Putamen (tissue), 1 donor: ENCODE measurements around the gene HES2.
"Not testable (repeated sequence)": the region's sequence is repeated elsewhere in the genome, so short reads cannot be mapped to it uniquely, and the experiment has no call there.

ENCODE experiments used
- DNase-seq: peaks from one replicate; pipeline ENCODE4 v3.0.0-alpha.2; 2016; ENCODE audit warnings: low spot score

Gene HES2

GRCh38 chr1:6386371-6386949, 33.3 kb downstream of the HES2 start:
- DNase-seq, result no peak

DNA sequence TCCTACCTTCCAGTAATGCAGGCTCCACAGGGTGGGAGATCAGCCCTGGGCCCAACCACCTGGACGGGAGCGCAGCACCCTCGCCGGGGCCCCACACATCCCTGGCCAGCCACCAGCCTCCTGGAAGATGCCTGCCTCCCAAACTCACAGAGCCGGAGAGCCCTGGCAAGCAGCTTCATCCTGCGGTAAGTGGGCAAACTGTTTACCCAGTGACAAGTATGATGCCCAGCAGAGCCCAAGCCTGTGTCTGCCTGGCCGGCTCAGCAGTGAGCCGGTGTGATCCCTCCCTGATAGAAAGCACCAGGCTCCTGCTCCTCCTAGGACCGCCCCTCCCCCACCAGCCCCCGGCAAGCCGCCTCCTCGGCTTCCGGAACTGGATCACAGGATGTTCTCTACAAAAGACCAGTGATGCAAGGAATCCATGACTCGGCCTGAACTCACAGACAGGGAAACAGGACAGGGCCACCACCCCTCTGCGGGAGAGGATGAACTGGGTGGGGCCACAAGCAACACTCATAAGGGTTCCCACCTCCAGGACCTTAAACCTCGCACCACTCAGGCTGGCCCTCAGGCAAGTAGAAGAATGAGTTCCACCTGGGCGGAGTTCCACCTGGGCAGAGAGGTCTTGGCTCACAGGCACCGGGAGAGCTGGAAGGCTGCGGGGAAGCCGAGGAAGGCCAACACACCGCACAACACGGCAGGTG, 34.1 kb downstream of the HES2 start:
- peak; percentile 42 for DNase-seq

DNA sequence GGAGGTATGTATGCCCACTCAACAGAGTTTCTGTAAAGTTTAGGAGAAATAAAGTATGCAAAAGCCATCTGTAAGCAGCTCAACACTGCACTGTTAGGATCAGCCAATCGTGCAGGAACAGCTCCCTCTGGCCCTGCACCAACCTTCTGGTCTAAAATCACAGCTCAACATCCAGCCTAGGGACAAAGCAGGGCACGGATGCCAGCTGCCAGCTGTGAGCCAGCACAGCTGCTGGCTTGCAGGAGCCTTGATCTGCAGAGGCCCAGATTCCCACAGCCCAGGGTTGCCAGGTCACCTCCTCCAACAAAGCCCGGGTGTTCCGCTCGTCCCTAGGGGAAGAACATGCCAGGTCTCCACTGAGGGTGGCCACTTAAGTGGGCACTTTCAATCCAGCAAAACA, 34.8 kb downstream of the HES2 start:
- peak; percentile 86 for DNase-seq

DNA sequence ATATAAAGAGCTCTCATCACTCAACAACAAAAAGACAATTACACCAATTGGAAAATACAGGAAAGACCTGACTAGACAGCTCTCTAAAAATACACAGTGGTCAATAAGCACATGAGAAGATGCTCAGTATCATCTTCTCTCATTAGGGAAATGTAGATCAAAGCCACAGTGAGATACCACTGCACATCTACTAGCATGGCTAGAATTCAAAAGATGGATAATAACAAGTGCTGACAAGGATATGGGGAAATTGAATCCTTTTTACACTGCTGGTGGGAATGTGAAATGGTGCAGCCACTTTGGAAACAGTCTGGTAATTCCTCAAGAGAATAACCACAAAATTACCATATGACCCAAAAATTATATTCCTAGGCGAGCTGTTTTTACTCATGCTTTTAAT, 35.6 kb downstream of the HES2 start:
- DNase-seq, result no peak

- no peak for DNase-seq
These were observed 39.7 kb downstream of the HES2 start for GRCh38 chr1:6380037-6380436.

- DNase-seq, result no peak
These were observed 41.5 kb downstream of the HES2 start for GRCh38 chr1:6378096-6378746.

GRCh38 chr1:6373961-6374720, 45.6 kb downstream of the HES2 start:
- DNase-seq, result no peak

DNA sequence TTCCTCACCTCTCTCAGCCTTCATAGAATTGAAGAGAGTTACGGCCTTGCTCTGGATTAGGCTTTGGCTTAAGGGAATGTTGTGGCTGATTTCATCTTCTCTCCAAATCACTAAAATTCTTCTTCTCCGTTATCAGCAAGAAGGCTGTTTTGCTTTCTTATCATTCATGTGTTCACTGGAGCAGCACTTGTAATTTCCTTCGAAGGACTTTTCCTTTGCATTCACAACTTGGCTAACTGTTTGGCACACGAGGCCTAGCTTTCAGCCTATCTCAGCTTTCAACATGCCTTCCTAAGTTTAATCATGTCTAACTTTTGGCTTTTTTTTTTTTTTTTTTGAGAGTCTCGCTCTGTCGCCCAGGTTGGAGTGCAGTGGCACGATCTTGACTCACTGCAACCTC, 47.5 kb downstream of the HES2 start:
- DNase-seq, result not testable (repeated sequence)

DNA sequence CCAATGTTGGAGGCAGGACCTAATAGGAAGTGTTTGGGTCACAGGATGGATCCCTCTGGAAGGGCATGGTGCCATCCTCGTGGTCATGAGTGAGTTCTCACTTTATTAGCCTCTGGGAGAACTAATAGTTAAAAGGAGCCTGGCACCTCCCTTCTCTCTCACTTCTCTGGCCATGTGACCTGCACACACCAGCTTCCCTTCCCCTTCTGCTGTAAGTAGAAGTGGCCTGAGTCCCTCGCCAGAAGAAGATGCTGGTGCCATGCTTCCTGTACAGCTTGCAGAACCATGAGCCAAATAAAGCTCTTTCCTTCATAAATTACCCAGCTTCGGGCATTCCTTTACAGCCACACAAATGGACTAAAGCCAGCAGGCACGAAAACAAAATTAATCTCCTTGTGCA, 49.7 kb downstream of the HES2 start:
- no peak for DNase-seq

DNA sequence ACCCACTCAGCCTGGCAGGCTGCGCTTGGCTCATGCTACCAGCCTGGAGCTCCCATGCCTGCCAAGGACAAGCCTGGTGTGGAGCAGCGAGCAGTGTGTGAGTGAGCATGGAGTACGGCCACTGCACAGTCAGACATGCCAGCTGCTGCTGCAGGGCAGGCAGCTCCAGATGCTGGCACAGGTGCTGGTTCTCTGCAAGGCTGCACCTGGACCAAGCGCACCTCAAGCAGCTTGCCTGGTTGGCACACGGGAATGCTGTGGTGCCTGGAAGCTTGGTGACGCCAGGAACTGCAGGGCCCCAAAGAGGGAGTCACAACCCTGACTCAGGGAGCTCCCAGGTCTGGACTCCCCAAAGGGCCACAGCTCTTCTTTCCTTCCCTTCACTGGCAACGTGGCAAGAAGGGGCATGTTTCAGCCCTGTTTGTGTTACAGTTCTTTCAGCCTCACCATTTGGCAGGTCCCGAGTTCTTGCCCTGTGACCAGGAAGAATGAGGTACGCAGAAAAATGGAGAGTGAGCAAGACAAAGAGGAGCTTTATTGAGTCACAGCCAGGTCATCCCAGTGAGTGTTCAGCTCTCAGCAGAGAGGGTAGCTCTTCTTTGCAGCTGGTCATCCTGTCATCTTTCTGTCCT, 52.2 kb downstream of the HES2 start:
- no peak for DNase-seq

DNA sequence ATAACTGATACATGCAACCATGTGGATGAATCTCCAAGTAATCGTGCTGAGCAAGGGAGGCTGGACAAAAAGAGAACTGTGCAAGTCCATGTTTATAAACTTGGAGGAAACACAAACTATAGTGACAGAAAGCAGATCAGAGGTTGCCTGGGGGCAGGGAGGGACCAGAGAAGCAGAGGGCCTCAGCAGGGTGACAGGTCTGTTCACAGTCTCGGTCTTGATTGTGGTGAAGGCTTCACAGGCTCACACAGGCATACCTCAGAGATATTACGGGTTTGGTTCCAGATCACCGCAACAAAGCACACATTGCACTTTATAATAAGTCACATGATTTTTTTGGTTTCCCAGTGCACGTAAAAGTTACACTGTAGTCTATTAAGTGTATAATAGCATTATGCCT, 54.7 kb downstream of the HES2 start:
- DNase-seq, result no peak

DNA sequence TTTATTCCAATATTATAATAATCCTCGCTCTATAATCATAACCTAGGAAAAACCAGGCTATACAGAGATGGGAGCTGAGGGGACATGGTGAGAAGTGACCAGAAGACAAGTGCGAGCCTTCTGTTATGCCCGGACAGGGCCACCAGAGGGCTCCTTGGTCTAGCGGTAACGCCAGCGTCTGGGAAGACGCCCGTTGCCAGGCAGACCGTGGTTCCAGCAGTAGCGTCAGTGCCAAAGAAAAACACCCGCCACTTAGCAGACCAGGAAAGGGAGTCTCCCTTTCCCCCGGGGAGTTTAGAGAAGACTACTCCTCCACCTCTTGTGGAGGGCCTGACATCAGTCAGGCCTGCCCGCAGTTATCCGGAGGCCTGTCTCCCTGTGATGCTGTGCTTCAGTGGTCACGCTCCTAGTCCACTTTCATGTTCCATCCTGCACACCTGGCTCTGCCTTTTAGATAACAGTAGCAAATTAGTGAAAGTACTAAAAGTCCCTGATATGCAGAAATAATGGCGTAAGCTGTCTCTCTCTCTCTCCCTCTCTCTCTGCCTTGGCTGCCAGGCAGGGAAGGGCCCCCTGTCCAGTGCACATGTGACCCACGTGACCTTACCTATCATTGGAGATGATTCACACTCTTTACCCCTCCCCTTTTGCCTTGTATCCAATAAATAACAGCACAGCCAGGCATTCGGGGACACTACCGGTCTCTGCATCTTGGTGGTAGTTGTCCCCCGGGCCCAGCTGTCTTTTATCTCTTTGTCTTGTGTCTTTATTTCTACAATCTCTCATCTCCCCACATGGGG, 56.4 kb downstream of the HES2 start:
- DNase-seq, result not testable (repeated sequence)
